Lower lobe of right lung (tissue), 2 donors: ENCODE measurements around the gene SLC6A7. TPM values are rescaled to one million over a fixed set of nuclear protein-coding genes. Genes with fewer than 3 reads are reported as not detected.

ENCODE experiments used
- ATAC-seq, 2 donors: fragments of 200-7000 bp; cut with Tn5 transposase; one replicate each; pipeline ENCODE4 v1.9.1; 2020 to 2022; ENCODE audit warnings: mild to moderate bottlenecking in 2 of 2, moderate library complexity in 2 of 2
- DNase-seq: peaks from one replicate; pipeline ENCODE4 v3.0.0-alpha.2; 2020
- H3K27ac ChIP-seq: fragments of 200-600 bp; one replicate; pipeline ENCODE4 v1.8.0; 2022
- H3K27me3 ChIP-seq: fragments of 200-600 bp; one replicate; pipeline ENCODE4 v1.8.0; 2022; ENCODE audit warnings: low read depth
- H3K36me3 ChIP-seq: fragments of 200-600 bp; one replicate; pipeline ENCODE4 v1.8.0; 2022; ENCODE audit warnings: mild to moderate bottlenecking
- H3K4me1 ChIP-seq: fragments of 200-600 bp; one replicate; pipeline ENCODE4 v1.8.0; 2022
- H3K4me3 ChIP-seq: fragments of 200-600 bp; one replicate; pipeline ENCODE4 v1.8.0; 2022; ENCODE audit warnings: mild to moderate bottlenecking
- H3K9me3 ChIP-seq: fragments of 200-600 bp; one replicate; pipeline ENCODE4 v1.8.0; 2022
- intact Hi-C: fragments of 100-400 bp; cut with DNase I; formaldehyde crosslinking; loops from one replicate; pipeline ENCODE4 v1.11.0; 2022
- total RNA-seq: library from RNA; stranded (reverse); fragmentation: NEBNext Ultra II Directional; extraction: Animal tissue kit (Norgen Biotek cat#: 25700); gene quantifications from one replicate; pipeline ENCODE4 v1.2.1, GENCODE V29; 2021
- TF ChIP-seq, protein P1 (sequence below): fragments of 200-600 bp; IDR thresholded peaks from one replicate; pipeline ENCODE4 v1.8.0; 2022; ENCODE audit warnings: antibody characterized with exemption, mild to moderate bottlenecking
- donor health status: DM: no; HTN: yes; CAD: no; lungs with severe emphysema.

Gene SLC6A7
- total RNA-seq, 1 donor from 2014 or later = not detected

DNA sequence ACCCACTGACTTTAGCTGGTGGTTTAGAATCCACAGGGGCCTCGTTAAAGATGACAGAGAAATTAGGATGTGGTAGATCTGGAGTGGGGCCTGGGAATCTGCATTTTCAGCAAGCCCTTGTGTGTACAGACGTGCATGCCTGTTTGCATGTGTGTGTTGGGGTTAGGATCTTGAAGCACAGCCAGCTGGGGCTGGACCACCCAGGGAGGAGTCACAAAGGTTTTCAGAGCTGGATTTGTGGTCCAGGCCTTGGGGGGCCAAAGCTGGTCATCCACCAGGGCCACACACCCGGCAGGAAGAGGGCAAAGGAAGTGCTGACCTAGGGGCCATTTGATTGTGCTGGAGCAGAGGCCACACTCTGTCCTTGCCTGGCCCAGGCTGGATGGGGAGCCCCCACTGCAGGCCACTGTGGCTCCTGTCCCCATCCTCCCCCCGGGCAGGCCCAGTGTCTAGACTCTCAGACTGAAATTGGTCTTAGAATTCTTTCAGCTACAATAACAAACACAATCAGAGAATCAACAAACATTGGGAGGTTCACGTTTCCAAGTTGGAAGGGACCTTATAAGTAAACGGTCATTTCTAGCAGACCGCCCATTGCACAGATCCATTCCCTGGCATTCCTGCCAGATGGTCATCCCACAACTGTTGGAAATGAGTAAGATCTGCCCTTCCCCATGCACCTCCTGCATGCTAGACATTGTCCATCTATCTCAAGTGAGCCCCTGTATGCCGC is 13.0 kb upstream of the SLC6A7 start:
- intact Hi-C loops = no loop called here
- DNase-seq = no peak
- TF ChIP-seq, protein P1, sequence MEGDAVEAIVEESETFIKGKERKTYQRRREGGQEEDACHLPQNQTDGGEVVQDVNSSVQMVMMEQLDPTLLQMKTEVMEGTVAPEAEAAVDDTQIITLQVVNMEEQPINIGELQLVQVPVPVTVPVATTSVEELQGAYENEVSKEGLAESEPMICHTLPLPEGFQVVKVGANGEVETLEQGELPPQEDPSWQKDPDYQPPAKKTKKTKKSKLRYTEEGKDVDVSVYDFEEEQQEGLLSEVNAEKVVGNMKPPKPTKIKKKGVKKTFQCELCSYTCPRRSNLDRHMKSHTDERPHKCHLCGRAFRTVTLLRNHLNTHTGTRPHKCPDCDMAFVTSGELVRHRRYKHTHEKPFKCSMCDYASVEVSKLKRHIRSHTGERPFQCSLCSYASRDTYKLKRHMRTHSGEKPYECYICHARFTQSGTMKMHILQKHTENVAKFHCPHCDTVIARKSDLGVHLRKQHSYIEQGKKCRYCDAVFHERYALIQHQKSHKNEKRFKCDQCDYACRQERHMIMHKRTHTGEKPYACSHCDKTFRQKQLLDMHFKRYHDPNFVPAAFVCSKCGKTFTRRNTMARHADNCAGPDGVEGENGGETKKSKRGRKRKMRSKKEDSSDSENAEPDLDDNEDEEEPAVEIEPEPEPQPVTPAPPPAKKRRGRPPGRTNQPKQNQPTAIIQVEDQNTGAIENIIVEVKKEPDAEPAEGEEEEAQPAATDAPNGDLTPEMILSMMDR = no peak
- Histone ChIP-seq H3K4me1 (peaks cover 12% of the 10 kb centered on the region), H3K36me3 (no peaks in the 10 kb centered on the region), H3K27me3 (no peaks in the 10 kb centered on the region), H3K27ac (no peak overlapping the region), H3K9me3 (no peaks in the 10 kb centered on the region), H3K4me3 (no peak overlapping the region)
- no peak for ATAC-seq

DNA sequence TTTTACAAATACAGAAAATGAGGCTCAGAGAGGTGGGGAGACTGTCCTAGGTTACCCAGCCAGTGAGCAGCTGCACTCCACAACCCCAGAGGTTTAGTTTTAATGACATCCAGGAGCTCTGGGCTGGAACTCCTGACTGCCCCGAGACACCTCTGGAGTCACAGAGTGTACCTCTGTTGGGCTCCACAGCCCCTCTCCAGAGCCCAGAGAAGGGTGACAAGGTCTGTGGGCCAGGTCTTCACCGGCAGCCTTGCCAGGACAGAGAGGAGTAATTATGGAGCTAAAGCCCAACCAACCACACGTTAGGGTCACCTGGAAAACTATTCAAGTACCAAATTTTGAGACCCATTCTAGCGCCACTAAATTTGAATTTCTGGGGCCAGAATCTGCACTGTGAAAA is 12.1 kb upstream of the SLC6A7 start:
- DNase-seq (no peak), ATAC-seq (no peak)
- intact Hi-C loops = no loop called here
- Histone ChIP-seq H3K4me1 (peaks cover 12% of the 10 kb centered on the region), H3K36me3 (no peaks in the 10 kb centered on the region), H3K27me3 (no peaks in the 10 kb centered on the region), H3K27ac (no peak overlapping the region), H3K9me3 (no peaks in the 10 kb centered on the region), H3K4me3 (no peak overlapping the region)
- TF ChIP-seq, protein P1 = no peak

DNA sequence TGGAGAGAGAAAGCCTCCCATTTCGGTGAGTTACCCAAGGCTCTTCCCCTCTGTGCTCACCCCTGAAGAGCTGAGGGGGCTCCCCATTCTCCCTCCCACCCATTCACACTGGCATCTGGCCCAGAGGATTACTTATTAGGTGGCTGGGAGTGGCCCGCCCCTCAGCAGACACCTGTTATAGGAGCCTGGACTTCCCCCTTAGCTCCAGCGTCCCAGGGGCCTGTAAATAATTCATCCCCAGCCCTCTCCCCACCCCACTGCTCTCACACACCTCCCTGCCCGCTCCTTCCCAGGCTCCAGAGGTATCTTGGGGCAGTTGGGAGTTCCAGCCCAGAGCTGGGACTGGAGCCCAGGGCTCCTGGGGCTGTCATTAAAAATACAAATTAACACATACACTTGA is 11.6 kb upstream of the SLC6A7 start:
- intact Hi-C loops = no loop called here
- Histone ChIP-seq H3K27me3 (no peaks in the 10 kb centered on the region), H3K9me3 (no peaks in the 10 kb centered on the region), H3K4me1 (peaks cover 12% of the 10 kb centered on the region), H3K27ac (no peak overlapping the region), H3K4me3 (no peak overlapping the region), H3K36me3 (no peaks in the 10 kb centered on the region)
- no peak for ATAC-seq
- TF ChIP-seq, protein P1 = no peak
- DNase-seq = no peak

DNA sequence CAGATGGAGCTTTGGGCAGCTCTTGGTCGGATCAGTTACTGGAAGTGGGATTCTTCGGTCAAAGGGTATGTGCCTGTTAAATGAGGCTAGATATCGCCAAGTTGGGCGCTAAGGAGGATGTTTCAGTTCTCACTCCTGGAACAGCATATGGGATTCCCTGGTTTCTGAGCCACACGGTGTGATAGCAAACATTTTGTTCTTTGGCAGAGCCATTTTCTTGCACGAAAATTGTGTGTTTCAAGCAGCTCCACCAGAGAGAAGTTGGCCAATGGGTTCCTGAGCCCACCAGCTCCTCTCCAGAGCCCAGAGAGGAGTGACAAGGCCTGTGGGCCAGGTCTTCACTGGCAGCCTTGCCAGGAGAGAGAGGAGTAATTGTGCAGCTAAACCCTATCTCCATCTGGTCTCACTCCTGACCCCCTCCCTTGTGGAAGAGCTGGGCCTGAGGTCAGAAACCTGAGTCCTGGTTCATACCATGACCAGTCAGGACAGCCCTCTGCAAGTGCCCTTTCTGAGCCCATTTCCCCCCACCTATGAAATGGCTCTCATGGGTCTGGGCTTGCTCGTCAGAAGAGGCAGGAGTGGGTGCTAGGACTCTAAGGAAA is 10.7 kb upstream of the SLC6A7 start:
- Histone ChIP-seq H3K27me3 (no peaks in the 10 kb centered on the region), H3K9me3 (no peaks in the 10 kb centered on the region), H3K27ac (no peak overlapping the region), H3K4me3 (no peak overlapping the region), H3K36me3 (no peaks in the 10 kb centered on the region), H3K4me1 (peaks cover 12% of the 10 kb centered on the region)
- intact Hi-C loops = no loop called here
- ATAC-seq = no peak
- TF ChIP-seq, protein P1 = no peak
- no peak for DNase-seq

DNA sequence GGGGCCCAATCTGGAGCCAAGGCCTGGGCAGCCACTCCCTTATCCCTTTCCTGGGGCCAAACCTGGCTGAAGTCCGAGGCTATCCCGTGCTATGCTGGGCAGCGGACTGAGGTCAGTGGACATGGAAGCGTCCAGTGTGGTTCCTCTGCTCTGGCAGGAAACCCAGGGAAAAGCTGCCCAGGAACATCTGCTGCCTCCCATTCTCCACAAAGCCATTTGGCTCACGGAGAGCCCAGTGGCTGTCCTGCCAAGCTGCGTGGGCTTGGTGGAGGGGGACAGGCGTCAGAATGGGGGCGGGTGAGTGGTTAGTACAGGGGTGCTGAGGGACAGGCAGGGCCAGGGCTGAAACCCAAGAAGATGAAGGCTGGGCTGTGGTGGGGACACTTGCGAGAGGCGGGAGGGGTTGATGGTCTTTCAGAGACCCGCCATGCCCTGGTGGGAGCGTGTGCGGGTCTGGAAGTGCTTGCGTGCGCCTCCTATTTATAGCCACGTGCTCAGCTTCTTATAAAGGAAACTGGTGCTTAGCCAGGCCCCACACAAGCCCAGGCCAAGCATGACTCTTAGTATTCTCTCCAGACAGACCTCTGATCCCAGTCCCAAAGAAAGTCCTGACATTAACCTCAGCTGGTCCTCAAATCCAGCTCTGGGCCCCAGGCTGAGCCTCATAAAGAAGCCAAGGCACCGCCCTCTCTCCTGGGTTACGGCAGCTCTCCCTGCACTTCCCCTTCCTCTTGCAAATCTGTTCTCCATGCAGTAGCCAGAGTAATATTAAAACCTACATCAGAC is 9.4 kb upstream of the SLC6A7 start:
- Histone ChIP-seq H3K4me3 (no peak overlapping the region), H3K4me1 (peaks cover 12% of the 10 kb centered on the region), H3K9me3 (no peaks in the 10 kb centered on the region), H3K36me3 (no peaks in the 10 kb centered on the region), H3K27ac (peak overlapping the region; percentile 56), H3K27me3 (no peaks in the 10 kb centered on the region)
- ATAC-seq (peak; percentile 61 to 67), DNase-seq (no peak)
- intact Hi-C loops = no loop called here
- TF ChIP-seq, protein P1 = no peak
